Measurements from ENCODE around the gene HIGD1C.
"Not testable (repeated sequence)": the region's sequence is repeated elsewhere in the genome, so short reads cannot be mapped to it uniquely, and the experiment has no call there.

HIGD1C gene

GRCh38 chr12:50923361-50924130 is 28.8 kb upstream of the HIGD1C start:
- no peak for TF ChIP-seq CTCF (IDR thresholded peaks at IDR 0.05; ENCODE audit: low read depth, low read length)
- DNase-seq (ENCODE audit: extremely low read depth, low read depth) = no peak

- DNase-seq (ENCODE audit: extremely low read depth, low read depth) = no peak
- no peak for TF ChIP-seq CTCF (IDR thresholded peaks at IDR 0.05; ENCODE audit: low read depth, low read length)
Measured at GRCh38 chr12:50924131-50924438, 28.3 kb upstream of the HIGD1C start.

DNA sequence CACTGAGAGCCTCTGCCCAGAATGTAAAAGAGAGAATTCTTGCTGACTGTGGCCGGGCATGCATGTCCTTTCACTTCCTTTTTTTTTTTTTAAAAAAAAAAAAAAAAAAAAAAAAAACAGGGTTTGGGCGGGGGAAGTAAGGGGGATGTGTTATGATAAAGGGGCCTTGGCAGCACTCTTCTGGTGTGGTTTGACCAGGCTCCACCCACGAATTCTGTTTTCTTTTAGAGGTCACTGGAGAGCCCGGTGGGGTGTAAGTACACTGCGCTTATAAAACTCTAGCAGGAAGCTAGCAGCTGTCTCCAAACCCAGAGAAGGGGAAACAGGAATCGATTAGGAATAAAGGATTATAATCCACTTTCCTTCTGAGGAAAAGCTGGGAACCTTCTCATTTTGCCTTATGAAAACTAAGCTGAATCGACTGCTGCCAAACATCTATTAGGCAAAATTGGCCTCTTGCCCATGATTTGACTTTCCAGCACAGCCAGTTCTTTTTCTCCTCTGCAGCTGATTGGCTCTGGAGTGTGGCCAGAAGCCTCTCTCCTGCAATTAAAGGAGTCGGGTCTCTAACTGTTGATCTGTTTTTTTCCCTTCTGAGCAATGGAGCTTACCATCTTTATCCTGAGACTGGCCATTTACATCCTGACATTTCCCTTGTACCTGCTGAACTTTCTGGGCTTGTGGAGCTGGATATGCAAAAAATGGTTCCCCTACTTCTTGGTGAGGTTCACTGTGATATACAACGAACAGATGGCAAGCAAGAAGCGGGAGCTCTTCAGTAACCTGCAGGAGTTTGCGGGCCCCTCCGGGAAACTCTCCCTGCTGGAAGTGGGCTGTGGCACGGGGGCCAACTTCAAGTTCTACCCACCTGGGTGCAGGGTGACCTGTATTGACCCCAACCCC is 27.7 kb upstream of the HIGD1C start:
- no peak for TF ChIP-seq CTCF (IDR thresholded peaks at IDR 0.05; ENCODE audit: low read depth, low read length)
- DNase-seq (ENCODE audit: extremely low read depth, low read depth) = peak; percentile 87

GRCh38 chr12:50925342-50925651 is 27.0 kb upstream of the HIGD1C start:
- no peak for TF ChIP-seq CTCF (IDR thresholded peaks at IDR 0.05; ENCODE audit: low read depth, low read length)
- no peak for DNase-seq (ENCODE audit: extremely low read depth, low read depth)

GRCh38 chr12:50925920-50926319 is 26.4 kb upstream of the HIGD1C start:
- DNase-seq (ENCODE audit: extremely low read depth, low read depth) = no peak
- no peak for TF ChIP-seq CTCF (IDR thresholded peaks at IDR 0.05; ENCODE audit: low read depth, low read length)

GRCh38 chr12:50926415-50926814 is 25.9 kb upstream of the HIGD1C start:
- DNase-seq (ENCODE audit: extremely low read depth, low read depth) = no peak
- no peak for TF ChIP-seq CTCF (IDR thresholded peaks at IDR 0.05; ENCODE audit: low read depth, low read length)

GRCh38 chr12:50926932-50927331 is 25.4 kb upstream of the HIGD1C start:
- not testable (repeated sequence) for DNase-seq (ENCODE audit: extremely low read depth, low read depth)

All from AG09319 (cell line).